ENCODE measurements around the gene TMOD1. TPM values are rescaled to one million over a fixed set of nuclear protein-coding genes. Genes with fewer than 3 reads are reported as not detected.

TMOD1 gene
- total RNA-seq, 1 donor from 2014 or later, result not detected

DNA sequence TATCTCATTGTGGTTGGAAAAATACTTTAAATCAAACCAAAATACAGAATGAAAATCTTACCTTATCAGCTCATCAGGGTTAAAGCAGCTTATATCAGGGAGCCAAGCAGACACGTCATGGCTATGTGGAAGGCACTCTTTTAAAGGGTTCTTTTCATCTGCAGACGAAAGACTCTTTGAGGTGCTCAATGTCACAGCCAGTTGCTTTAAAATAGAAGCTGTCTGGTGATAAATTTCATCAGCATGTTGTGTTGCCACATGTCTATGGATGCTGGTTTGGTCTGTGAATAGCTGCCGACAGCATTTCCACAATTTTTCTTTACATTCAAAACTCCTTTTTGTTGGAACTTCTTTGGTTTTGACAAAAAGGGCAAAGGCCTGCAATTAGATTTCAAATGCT is 124.2 kb downstream of the TMOD1 start:
- Histone ChIP-seq H3K36me3 (ENCODE audit: control insufficient read depth, insufficient read depth, low read length) (peaks cover 7% of the 10 kb centered on the region), H3K27me3 (ENCODE audit: control insufficient read depth, insufficient read depth, low read length) (no peaks in the 10 kb centered on the region), H3K4me3 (ENCODE audit: low read depth, low read length) (no peak overlapping the region)
- TF ChIP-seq, protein P1, sequence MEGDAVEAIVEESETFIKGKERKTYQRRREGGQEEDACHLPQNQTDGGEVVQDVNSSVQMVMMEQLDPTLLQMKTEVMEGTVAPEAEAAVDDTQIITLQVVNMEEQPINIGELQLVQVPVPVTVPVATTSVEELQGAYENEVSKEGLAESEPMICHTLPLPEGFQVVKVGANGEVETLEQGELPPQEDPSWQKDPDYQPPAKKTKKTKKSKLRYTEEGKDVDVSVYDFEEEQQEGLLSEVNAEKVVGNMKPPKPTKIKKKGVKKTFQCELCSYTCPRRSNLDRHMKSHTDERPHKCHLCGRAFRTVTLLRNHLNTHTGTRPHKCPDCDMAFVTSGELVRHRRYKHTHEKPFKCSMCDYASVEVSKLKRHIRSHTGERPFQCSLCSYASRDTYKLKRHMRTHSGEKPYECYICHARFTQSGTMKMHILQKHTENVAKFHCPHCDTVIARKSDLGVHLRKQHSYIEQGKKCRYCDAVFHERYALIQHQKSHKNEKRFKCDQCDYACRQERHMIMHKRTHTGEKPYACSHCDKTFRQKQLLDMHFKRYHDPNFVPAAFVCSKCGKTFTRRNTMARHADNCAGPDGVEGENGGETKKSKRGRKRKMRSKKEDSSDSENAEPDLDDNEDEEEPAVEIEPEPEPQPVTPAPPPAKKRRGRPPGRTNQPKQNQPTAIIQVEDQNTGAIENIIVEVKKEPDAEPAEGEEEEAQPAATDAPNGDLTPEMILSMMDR (IDR thresholded peaks at IDR 0.05; ENCODE audit: insufficient read depth, low read length, severe bottlenecking), result no peak
- DNase-seq (ENCODE audit: low read depth) (no peak), FAIRE-seq (no peak)

- TF ChIP-seq, protein P1 (IDR thresholded peaks at IDR 0.05; ENCODE audit: insufficient read depth, low read length, severe bottlenecking), result no peak
- FAIRE-seq (no peak), DNase-seq (ENCODE audit: low read depth) (no peak)
- Histone ChIP-seq H3K4me3 (ENCODE audit: low read depth, low read length) (no peak overlapping the region), H3K36me3 (ENCODE audit: control insufficient read depth, insufficient read depth, low read length) (peaks cover 7% of the 10 kb centered on the region), H3K27me3 (ENCODE audit: control insufficient read depth, insufficient read depth, low read length) (no peaks in the 10 kb centered on the region)
These were observed 126.2 kb downstream of the TMOD1 start for GRCh38 chr9:97627624-97628023.

- Histone ChIP-seq H3K27me3 (ENCODE audit: control insufficient read depth, insufficient read depth, low read length) (no peaks in the 10 kb centered on the region), H3K4me3 (ENCODE audit: low read depth, low read length) (no peak overlapping the region), H3K36me3 (ENCODE audit: control insufficient read depth, insufficient read depth, low read length) (peaks cover 7% of the 10 kb centered on the region)
- DNase-seq (ENCODE audit: low read depth), result no peak
- FAIRE-seq, result no peak
- TF ChIP-seq, protein P1 (IDR thresholded peaks at IDR 0.05; ENCODE audit: insufficient read depth, low read length, severe bottlenecking), result no peak
These were observed 127.2 kb downstream of the TMOD1 start for GRCh38 chr9:97628668-97629067.

DNA sequence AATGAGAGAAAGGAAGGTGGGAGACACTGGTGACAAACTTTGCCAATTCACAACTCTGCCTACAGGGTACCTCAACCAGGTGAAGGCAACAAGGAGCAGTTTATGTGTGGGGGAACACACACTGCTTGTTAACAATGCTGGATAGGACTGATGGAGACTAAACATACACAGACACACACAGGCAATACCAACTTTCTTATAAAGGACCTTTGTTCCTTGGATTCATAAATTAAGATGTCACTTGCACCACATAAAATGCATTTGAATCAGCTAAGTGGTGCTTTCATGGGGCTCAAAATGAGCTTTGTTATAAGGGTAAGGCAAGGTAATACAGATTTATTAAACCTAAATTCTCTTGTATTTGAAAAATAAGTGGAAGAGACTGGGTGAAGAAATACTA is 127.7 kb downstream of the TMOD1 start:
- no peak overlapping the region for H3K4me3 ChIP-seq (ENCODE audit: low read depth, low read length)
- FAIRE-seq, result no peak
- peaks cover 7% of the 10 kb centered on the region for H3K36me3 ChIP-seq (ENCODE audit: control insufficient read depth, insufficient read depth, low read length)
- H3K27me3 ChIP-seq (ENCODE audit: control insufficient read depth, insufficient read depth, low read length), result no peaks in the 10 kb centered on the region
- DNase-seq (ENCODE audit: low read depth), result no peak
- TF ChIP-seq, protein P1 (IDR thresholded peaks at IDR 0.05; ENCODE audit: insufficient read depth, low read length, severe bottlenecking), result no peak

DNA sequence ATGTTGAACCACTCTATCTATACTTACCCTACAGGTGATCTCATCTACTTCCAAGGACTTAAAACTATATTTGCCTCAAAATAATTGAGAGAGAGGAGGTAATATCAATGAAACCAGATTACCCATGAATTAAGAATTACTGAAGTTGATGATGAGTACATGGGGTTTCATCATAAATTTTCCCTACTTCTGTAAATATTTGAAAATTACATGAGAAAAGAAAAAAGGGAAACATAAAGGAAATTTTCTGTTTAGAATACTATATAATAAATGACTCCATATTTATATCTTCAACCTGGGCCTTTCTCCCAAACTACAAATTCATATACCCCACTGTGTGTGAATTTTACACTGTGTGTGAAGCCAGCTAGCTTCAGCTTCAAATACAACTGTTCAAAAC is 129.1 kb downstream of the TMOD1 start:
- FAIRE-seq, result no peak

More for the DNA sequence above, 129.1 kb downstream of the TMOD1 start:
- no peak for DNase-seq (ENCODE audit: low read depth)
- Histone ChIP-seq H3K4me3 (ENCODE audit: low read depth, low read length) (no peak overlapping the region), H3K27me3 (ENCODE audit: control insufficient read depth, insufficient read depth, low read length) (no peaks in the 10 kb centered on the region), H3K36me3 (ENCODE audit: control insufficient read depth, insufficient read depth, low read length) (peaks cover 2% of the 10 kb centered on the region)
- TF ChIP-seq, protein P1 (IDR thresholded peaks at IDR 0.05; ENCODE audit: insufficient read depth, low read length, severe bottlenecking), result no peak

Data from bronchial epithelial cell (primary cell).